HG02852 (cell line): ENCODE results near the gene LIPF.
"Not testable (repeated sequence)": the region's sequence is repeated elsewhere in the genome, so short reads cannot be mapped to it uniquely, and the experiment has no call there.

Source experiments
- ATAC-seq: cut with Tn5 transposase; IDR thresholded peaks from one replicate; pipeline ENCODE4 v1.9.1; 2021; ENCODE audit warnings: mild to moderate bottlenecking, moderate library complexity; ENCODE audit not compliant: unreplicated experiment

Gene LIPF

GRCh38 chr10:88672041-88672440 is 7.8 kb downstream of the LIPF start:
- ATAC-seq, result no peak

- no peak for ATAC-seq
Measured at GRCh38 chr10:88676283-88677060, 12.2 kb downstream of the LIPF start.

GRCh38 chr10:88680958-88681357 is 16.7 kb downstream of the LIPF start:
- ATAC-seq, result no peak

- ATAC-seq, result no peak
Measured at GRCh38 chr10:88682491-88682890, 18.2 kb downstream of the LIPF start.

GRCh38 chr10:88687853-88688467 is 23.7 kb downstream of the LIPF start:
- no peak for ATAC-seq

GRCh38 chr10:88689366-88689765 is 25.1 kb downstream of the LIPF start:
- ATAC-seq, result no peak

- ATAC-seq, result no peak
Measured at GRCh38 chr10:88693392-88694020, 29.3 kb downstream of the LIPF start.

GRCh38 chr10:88702848-88703597 is 38.8 kb downstream of the LIPF start:
- ATAC-seq, result no peak

- no peak for ATAC-seq
Measured at GRCh38 chr10:88705958-88706357, 41.7 kb downstream of the LIPF start, which contains the start of gene LIPK. Gene LIPK, plus strand, starts transcription at chr10:88706249. Its CDS starts 18,295 bp downstream, at chr10:88724544.

GRCh38 chr10:88707429-88708155 is 43.4 kb downstream of the LIPF start:
- no peak for ATAC-seq

- ATAC-seq, result not testable (repeated sequence)
Measured at GRCh38 chr10:88709361-88709760, 45.1 kb downstream of the LIPF start.

- no peak for ATAC-seq
Measured at GRCh38 chr10:88715517-88715916, 51.3 kb downstream of the LIPF start.

GRCh38 chr10:88721392-88721791 is 57.1 kb downstream of the LIPF start:
- no peak for ATAC-seq

- ATAC-seq, result no peak
Measured at GRCh38 chr10:88725798-88726197, 61.6 kb downstream of the LIPF start.

- ATAC-seq, result no peak
Measured at GRCh38 chr10:88728107-88728763, 64.0 kb downstream of the LIPF start.
